Lung (tissue), 12 donors: ENCODE measurements around the gene PHACTR3. TPM values are rescaled to one million over a fixed set of nuclear protein-coding genes. Genes with fewer than 3 reads are reported as not detected.

Experiments
- ATAC-seq: fragments of 200-7000 bp; cut with Tn5 transposase; one replicate; pipeline ENCODE4 v1.9.1; 2020; ENCODE audit warnings: moderate number of reproducible peaks; ENCODE audit not compliant: insufficient read depth, low FRiP score
- DNase-seq, 3 donors: peaks; one replicate each; pipeline ENCODE4 v3.0.0-alpha.2; 2013 to 2017
- H3K27ac ChIP-seq, 2 donors: one replicate each; pipeline ENCODE4 v1.5.1; 2013; ENCODE audit warnings: mild to moderate bottlenecking in 2 of 2, moderate library complexity in 2 of 2, control low read depth in 1 of 2, inconsistent platforms in 1 of 2, low read depth in 1 of 2, low read length in 1 of 2
- H3K27me3 ChIP-seq, 3 donors: one replicate each; pipeline ENCODE4 v1.5.1; 2013; ENCODE audit warnings: low read length in 2 of 3; ENCODE audit not compliant: control insufficient read depth in 3 of 3, insufficient read depth in 3 of 3
- H3K36me3 ChIP-seq, 4 donors: one replicate each; pipeline ENCODE4 v1.5.1; 2013; ENCODE audit warnings: low read length in 4 of 4, mild to moderate bottlenecking in 1 of 4, moderate library complexity in 1 of 4; ENCODE audit not compliant: control insufficient read depth in 4 of 4, insufficient read depth in 4 of 4
- H3K4me1 ChIP-seq, 5 donors: one replicate each; pipeline ENCODE4 v1.5.1; 2013; ENCODE audit warnings: low read length in 5 of 5, mild to moderate bottlenecking in 2 of 5, moderate library complexity in 1 of 5; ENCODE audit not compliant: control insufficient read depth in 5 of 5, insufficient read depth in 5 of 5
- H3K4me3 ChIP-seq: one replicate; pipeline ENCODE4 v1.5.1; 2013; ENCODE audit warnings: mild to moderate bottlenecking, control low read depth, moderate library complexity
- H3K9ac ChIP-seq, 2 donors: one replicate each; pipeline ENCODE4 v1.5.1; 2013; ENCODE audit warnings: low read length in 2 of 2, control low read depth in 1 of 2; ENCODE audit not compliant: insufficient read depth in 1 of 2
- H3K9me3 ChIP-seq, 4 donors: one replicate each; pipeline ENCODE4 v1.5.1; 2013; ENCODE audit warnings: low read length in 3 of 4, mild to moderate bottlenecking in 1 of 4, moderate library complexity in 1 of 4; ENCODE audit not compliant: control insufficient read depth in 4 of 4, insufficient read depth in 3 of 4
- CTCF ChIP-seq: IDR thresholded peaks from 2 replicates; pipeline ENCODE4 v1.5.1; 2012; ENCODE audit warnings: mild to moderate bottlenecking; ENCODE audit errors: control extremely low read depth, extremely low read depth
- WGBS, 2 donors: extraction: QIAGEN DNeasy Blood & Tissue Kit; methylation state at CpG; one replicate each; pipeline ENCODE4 v1.1.7; 2013; 5-methylcytosine and 5-hydroxymethylcytosine counted together
- polyA plus RNA-seq, 2 donors: library from polyadenylated mRNA; stranded (reverse); fragments of 200-250 nt; gene quantifications; one replicate each; pipeline ENCODE4 v1.2.1, GENCODE V29; 2013
- total RNA-seq, 2 donors: library from RNA; depleted of rRNA in 1 of 2; stranded (reverse); fragments of >200 nt in 1 of 2; gene quantifications; one replicate each; pipeline ENCODE4 v1.2.1, GENCODE V29; 2014 to 2021
- donor health status: control.
- donor health status: control.
- donor health status: Bipolar disorder and iron deficiency.
- donor health status: healthy.
- donor health status: DM: yes; HTN: yes; CAD: no.

PHACTR3 gene
- total and polyA plus RNA-seq, 4 donors = 3.8 to 12.0 (median 5.9) TPM

- no peak for TF ChIP-seq CTCF
- no peak for ATAC-seq
- Histone ChIP-seq H3K9me3 (no peaks in the 10 kb centered on the region), H3K4me3 (no peak overlapping the region), H3K9ac (no peak overlapping the region), H3K27ac (no peak overlapping the region), H3K36me3 (no peaks in the 10 kb centered on the region), H3K4me1 (peaks cover 0 to 4% (median 0%) of the 10 kb centered on the region in 5 donors), H3K27me3 (peaks cover 14 to 75% (median 61%) of the 10 kb centered on the region in 3 donors)
- WGBS, 2 donors = 3% methylated on average over 71 to 88 of the region's 88 CpGs
- DNase-seq = peak; percentile 33 to 47 (median 37)
These were observed 631 bp downstream of the PHACTR3 start for GRCh38 chr20:59604741-59605600.

GRCh38 chr20:59605601-59606364 is 1.4 kb downstream of the PHACTR3 start:
- WGBS, 2 donors = 8 to 9% methylated on average over 26 of the region's 26 CpGs
- Histone ChIP-seq H3K36me3 (no peaks in the 10 kb centered on the region), H3K27me3 (peaks cover 14 to 70% (median 62%) of the 10 kb centered on the region in 3 donors), H3K4me1 (peaks cover 0 to 4% (median 0%) of the 10 kb centered on the region in 5 donors), H3K4me3 (no peak overlapping the region), H3K9me3 (peaks cover 0 to 5% (median 0%) of the 10 kb centered on the region in 4 donors), H3K27ac (no peak overlapping the region), H3K9ac (no peak overlapping the region)
- DNase-seq = peak in 1 of 3 donors; percentile 20
- ATAC-seq = no peak
- TF ChIP-seq CTCF = no peak

GRCh38 chr20:59606566-59606965 is 2.2 kb downstream of the PHACTR3 start:
- H3K27ac ChIP-seq = no peak overlapping the region
- no peak overlapping the region for H3K9ac ChIP-seq
- no peaks in the 10 kb centered on the region for H3K36me3 ChIP-seq
- H3K9me3 ChIP-seq = peaks cover 0 to 5% (median 0%) of the 10 kb centered on the region in 4 donors
- peaks cover 0 to 4% (median 0%) of the 10 kb centered on the region in 5 donors for H3K4me1 ChIP-seq
- ATAC-seq = no peak
- WGBS, 2 donors = 70 to 71% methylated on average over 4 of the region's 4 CpGs
- DNase-seq = no peak
- no peak overlapping the region for H3K4me3 ChIP-seq
- no peak for TF ChIP-seq CTCF
- H3K27me3 ChIP-seq = peaks cover 14 to 62% (median 55%) of the 10 kb centered on the region in 3 donors
